Breast epithelium (tissue), 4 donors: Measurements from ENCODE around the gene CRNN. TPM values are rescaled to one million over a fixed set of nuclear protein-coding genes. Genes with fewer than 3 reads are reported as not detected.

Experiments
- DNase-seq, 2 donors: peaks; one replicate each; pipeline ENCODE4 v3.0.0-alpha.2; 2019; ENCODE audit warnings: low spot score in 2 of 2
- H3K27ac ChIP-seq, 2 donors: fragments of 200-600 bp; sonication (generic) in 1 of 2; one replicate each; pipeline ENCODE4 v1.5.1; 2016 to 2019; ENCODE audit warnings: mild to moderate bottlenecking in 1 of 2
- H3K27me3 ChIP-seq, 2 donors: fragments of 200-600 bp; sonication (generic) in 1 of 2; one replicate each; pipeline versions ENCODE4 v1.5.1 to v1.6.0; 2017 to 2019; ENCODE audit warnings: control low read depth in 1 of 2, mild to moderate bottlenecking in 1 of 2
- H3K36me3 ChIP-seq: fragments of 200-600 bp; one replicate; pipeline ENCODE4 v1.5.1; 2019
- H3K4me1 ChIP-seq, 2 donors: fragments of 200-600 bp; sonication (generic); one replicate each; pipeline ENCODE4 v1.5.1; 2016 to 2019; ENCODE audit warnings: control low read depth in 1 of 2
- H3K4me3 ChIP-seq, 3 donors: fragments of 200-600 bp; sonication (generic); 1 replicate in 2 of 3; 2 replicates in 1 of 3; pipeline ENCODE4 v1.5.1; 2016 to 2019; ENCODE audit warnings: mild to moderate bottlenecking in 3 of 3, moderate library complexity in 2 of 3
- H3K9me3 ChIP-seq, 2 donors: fragments of 200-600 bp; sonication (generic) in 1 of 2; one replicate each; pipeline ENCODE4 v1.5.1; 2016 to 2019; ENCODE audit warnings: control low read depth in 1 of 2
- CTCF ChIP-seq, 3 donors: fragments of 450-650 bp; IDR thresholded peaks; one replicate each; pipeline ENCODE4 v1.5.1; 2016 to 2017; ENCODE audit warnings: antibody characterized with exemption in 3 of 3, mild to moderate bottlenecking in 3 of 3, moderate library complexity in 3 of 3
- POLR2A ChIP-seq: fragments of 450-650 bp; IDR thresholded peaks from one replicate; pipeline ENCODE4 v1.6.1; 2016; ENCODE audit warnings: antibody characterized with exemption, mild to moderate bottlenecking, moderate library complexity
- POLR2AphosphoS5 ChIP-seq, 3 donors: sonication (generic); formaldehyde crosslinking; IDR thresholded peaks; one replicate each; pipeline ENCODE4 v1.6.1; 2017; ENCODE audit warnings: antibody characterized with exemption in 3 of 3
- intact Hi-C: fragments of 100-400 bp; cut with DNase I; formaldehyde crosslinking; loops from one replicate; pipeline ENCODE4 v1.15.1; 2023; ENCODE audit warnings: low total_unique reads
- total RNA-seq, 3 donors: library from RNA; depleted of rRNA; stranded (reverse); fragments of >200 nt; gene quantifications; one replicate each; pipeline ENCODE4 v1.1.0, GENCODE V29; 2016

CRNN gene
- total RNA-seq, 3 donors from 2014 or later: 0.66 TPM; not detected in 2

GRCh38 chr1:152374451-152374850, 39.6 kb downstream of the CRNN start:
- Histone ChIP-seq H3K27me3 (peaks cover 0 to 7% of the 10 kb centered on the region in 2 donors), H3K4me1 (no peaks in the 10 kb centered on the region), H3K36me3 (no peaks in the 10 kb centered on the region), H3K4me3 (no peak overlapping the region), H3K9me3 (peaks cover 0 to 1% of the 10 kb centered on the region in 2 donors), H3K27ac (no peak overlapping the region)
- DNase-seq: no peak
- TF ChIP-seq CTCF (IDR thresholded peaks at IDR 0.05) (no peak), POLR2A (no peak), POLR2AphosphoS5 (IDR thresholded peaks at IDR 0.05) (no peak)
- intact Hi-C loops: no loop called here

GRCh38 chr1:152372672-152373071, 41.4 kb downstream of the CRNN start:
- Histone ChIP-seq H3K9me3 (peaks cover 8 to 13% of the 10 kb centered on the region in 2 donors), H3K4me1 (no peaks in the 10 kb centered on the region), H3K36me3 (no peaks in the 10 kb centered on the region), H3K27me3 (peaks cover 0 to 7% of the 10 kb centered on the region in 2 donors), H3K4me3 (no peak overlapping the region), H3K27ac (no peak overlapping the region)
- intact Hi-C loops: no loop called here
- TF ChIP-seq CTCF (IDR thresholded peaks at IDR 0.05): no peak
- TF ChIP-seq POLR2AphosphoS5 (IDR thresholded peaks at IDR 0.05): no peak
- DNase-seq: no peak

GRCh38 chr1:152367436-152367835, 46.6 kb downstream of the CRNN start:
- Histone ChIP-seq H3K4me1 (no peaks in the 10 kb centered on the region), H3K36me3 (no peaks in the 10 kb centered on the region), H3K27me3 (no peaks in the 10 kb centered on the region), H3K4me3 (no peak overlapping the region), H3K27ac (no peak overlapping the region), H3K9me3 (peaks cover 8 to 13% of the 10 kb centered on the region in 2 donors)
- intact Hi-C loops: no loop called here
- DNase-seq: no peak
- TF ChIP-seq CTCF (IDR thresholded peaks at IDR 0.05) (no peak), POLR2A (no peak), POLR2AphosphoS5 (IDR thresholded peaks at IDR 0.05) (no peak)

- H3K9me3 ChIP-seq: peaks cover 0 to under 1% of the 10 kb centered on the region in 2 donors
- DNase-seq: no peak
- H3K4me3 ChIP-seq: no peak within 1 kb of the TSS
- H3K36me3 ChIP-seq: no peaks in the 10 kb centered on the region
- no peak for TF ChIP-seq POLR2AphosphoS5 (IDR thresholded peaks at IDR 0.05)
- TF ChIP-seq CTCF (IDR thresholded peaks at IDR 0.05): no peak
- no peak for TF ChIP-seq POLR2A
- no peaks in the 10 kb centered on the region for H3K4me1 ChIP-seq
- no peak within 1 kb of the TSS for H3K27ac ChIP-seq
- intact Hi-C loops: no loop called here
- no peaks in the 10 kb centered on the region for H3K27me3 ChIP-seq
These were observed 54.2 kb downstream of the CRNN start, which contains the start of gene FLG2 for GRCh38 chr1:152359906-152360305. Gene FLG2, minus strand, starts transcription at chr1:152360006. Its CDS starts 1,122 bp downstream, at chr1:152358884.

Other genes starting within 250 kb of the CRNN start
- not detected for gene HRNR, start 190.1 kb downstream of the CRNN start, total RNA-seq
- not detected for gene FLG, start 89.0 kb downstream of the CRNN start, total RNA-seq
- not detected for gene FLG2, start 54.3 kb downstream of the CRNN start, total RNA-seq
- not detected for gene LCE5A, start 96.5 kb upstream of the CRNN start, total RNA-seq
- gene CRCT1, start 100.2 kb upstream of the CRNN start, total RNA-seq: not detected
- gene LCE3E, start 152.5 kb upstream of the CRNN start, total RNA-seq: not detected
- gene LCE3D, start 166.3 kb upstream of the CRNN start, total RNA-seq: not detected
- not detected for gene LCE3C, start 186.0 kb upstream of the CRNN start, total RNA-seq
- gene LCE3B, start 199.5 kb upstream of the CRNN start, total RNA-seq: not detected
- gene LCE3A, start 208.8 kb upstream of the CRNN start, total RNA-seq: not detected
- not detected for gene LCE2D, start 249.1 kb upstream of the CRNN start, total RNA-seq